GM18526 (cell line): ENCODE results near the gene CFHR3.
"Not testable (repeated sequence)": the region's sequence is repeated elsewhere in the genome, so short reads cannot be mapped to it uniquely, and the experiment has no call there.

ENCODE experiments used
- POLR2A ChIP-seq: IDR thresholded peaks from 3 replicates; pipeline ENCODE4 v1.6.1; 2011; ENCODE audit not compliant: insufficient read length; ENCODE audit errors: extremely low read depth

CFHR3 gene

DNA sequence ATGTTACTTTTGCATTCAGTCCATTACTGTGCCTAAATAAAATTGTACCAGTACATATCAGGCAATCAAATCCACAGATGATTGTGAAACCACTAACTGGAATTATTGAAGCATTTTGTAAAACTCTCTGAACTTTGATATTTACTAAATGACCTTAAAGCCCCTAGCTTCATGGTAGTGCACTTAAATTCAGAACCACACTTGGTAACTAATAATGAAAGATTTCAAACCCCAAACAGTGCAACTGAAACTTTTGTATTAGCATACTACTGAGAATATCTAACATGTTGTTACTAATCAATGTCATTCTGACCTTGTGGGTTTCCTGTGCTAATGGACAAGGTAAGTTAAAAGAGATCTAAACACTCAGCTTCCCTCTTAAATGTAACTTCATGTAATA, at the start of gene CFHR3:
Gene CFHR3, plus strand, starts transcription at position 238 of the 400 bp plus-strand sequence. Its CDS starts 47 bp downstream, at position 285.
- no peak for TF ChIP-seq POLR2A

DNA sequence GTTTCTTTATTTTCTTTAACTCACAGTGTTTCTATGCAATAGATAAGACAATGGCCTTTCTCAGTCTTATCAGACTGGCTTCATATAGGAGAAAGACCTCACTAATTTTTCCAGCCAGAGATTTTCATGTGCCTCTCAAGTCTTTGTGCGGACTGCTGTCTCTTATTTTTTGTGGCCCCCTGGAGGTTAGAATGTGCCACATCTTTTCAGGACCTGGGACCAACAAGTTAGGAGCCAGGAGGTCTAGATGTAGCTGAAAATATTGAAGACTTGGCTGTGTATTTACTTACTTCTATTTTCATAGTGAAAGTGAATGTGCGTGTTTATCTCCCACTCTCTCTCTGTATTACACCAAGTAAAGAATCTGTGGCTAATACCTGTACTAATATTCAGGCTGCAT, 42.1 kb upstream of the CFHR3 start:
- no peak for TF ChIP-seq POLR2A

DNA sequence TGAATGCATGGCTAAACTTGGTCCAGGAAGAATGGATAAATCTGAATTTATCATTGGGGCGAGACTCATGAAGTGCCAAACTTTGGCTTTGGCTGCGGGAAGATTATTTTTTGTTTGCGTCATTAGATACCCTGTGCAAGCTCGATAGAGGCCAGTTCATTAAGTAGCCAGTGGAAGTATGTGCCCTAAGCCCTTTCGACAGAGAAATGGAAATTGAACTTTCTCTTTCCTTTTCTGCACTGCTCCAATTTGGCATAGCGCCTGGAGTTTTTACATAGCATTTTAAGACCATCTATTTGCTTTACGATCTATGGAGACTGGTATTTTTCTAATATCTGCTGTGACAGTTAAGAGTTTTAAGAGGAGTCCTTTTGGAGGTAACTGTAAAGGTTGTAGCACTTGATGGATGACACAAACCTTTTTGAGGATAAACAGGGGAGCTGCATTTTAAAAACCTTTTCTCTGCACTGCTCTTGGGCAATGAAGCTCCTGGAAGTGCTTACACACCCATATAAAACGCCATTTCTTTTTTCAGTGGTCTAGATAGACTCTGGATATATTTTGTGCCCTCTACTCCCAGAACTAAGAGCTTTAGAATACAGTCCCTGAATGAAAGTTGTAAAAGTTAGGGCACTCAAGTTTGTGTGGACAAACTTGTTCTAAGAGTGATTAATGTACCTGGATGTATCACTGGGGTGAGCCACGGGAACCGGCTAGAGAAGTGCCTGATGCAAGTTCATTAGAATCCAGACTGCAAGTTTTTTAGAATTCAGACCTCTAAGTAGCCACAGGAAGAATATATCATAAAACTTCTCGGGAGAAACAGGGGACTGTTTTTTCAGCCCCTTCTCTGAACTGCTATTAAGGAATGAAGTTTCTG, 41.3 kb upstream of the CFHR3 start:
- no peak for TF ChIP-seq POLR2A

DNA sequence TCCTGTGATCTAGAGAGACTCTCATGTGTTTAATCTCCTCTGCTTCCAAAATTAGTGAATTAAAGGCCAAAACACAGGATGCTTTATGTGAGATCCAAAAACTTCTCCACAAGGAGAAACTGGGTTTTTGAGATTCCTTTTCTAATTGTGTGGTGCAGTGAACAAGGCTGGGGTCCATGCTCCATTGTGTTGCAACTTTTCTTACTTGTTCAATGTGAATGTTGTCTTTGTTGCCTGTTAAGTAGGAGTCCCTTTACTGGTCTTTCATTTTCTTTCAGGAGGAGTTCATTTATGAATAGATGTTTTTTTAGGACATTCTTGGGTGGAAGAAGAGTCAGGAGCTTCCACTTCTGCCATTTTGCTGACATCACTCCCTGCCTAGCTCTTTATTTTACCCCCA, 40.6 kb upstream of the CFHR3 start:
- no peak for TF ChIP-seq POLR2A

DNA sequence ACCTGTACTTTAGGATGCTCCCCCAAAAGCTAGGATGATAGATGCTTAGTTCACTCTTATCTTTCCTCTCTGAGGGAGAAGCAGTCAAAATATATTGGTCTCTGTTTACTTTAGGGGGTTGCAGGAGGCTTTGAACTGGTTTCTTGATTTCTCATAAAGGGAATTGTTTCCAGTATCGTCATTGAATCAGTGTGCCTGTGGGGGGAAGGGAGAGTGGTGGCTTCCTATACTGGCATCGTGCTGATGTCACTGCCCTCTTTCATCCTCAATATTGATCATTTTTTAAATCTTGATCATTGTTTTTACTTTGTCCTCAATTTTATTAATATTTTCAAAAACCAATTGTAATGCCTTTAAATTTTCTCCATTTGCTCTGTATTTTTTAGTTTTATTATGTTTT, 40.2 kb upstream of the CFHR3 start:
- TF ChIP-seq POLR2A: no peak

DNA sequence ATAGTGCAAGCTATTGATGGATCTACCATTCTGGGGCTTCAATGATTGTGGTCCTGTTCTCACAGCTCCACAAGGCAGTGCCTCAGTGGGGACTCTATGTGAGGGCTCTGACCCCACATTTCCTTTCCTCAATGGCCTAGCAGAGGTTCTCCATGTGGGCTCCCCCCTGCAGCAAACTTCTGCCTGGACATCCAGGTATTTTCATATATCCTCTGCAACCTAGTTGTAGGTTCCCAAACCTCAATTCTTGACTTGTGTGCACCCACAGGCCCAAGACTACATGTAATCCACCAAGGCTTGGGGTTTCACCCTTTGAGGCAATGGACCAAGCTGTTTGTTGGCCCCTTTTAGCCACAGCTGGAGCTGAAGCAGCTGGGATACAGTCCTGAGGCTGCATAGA, 35.9 kb upstream of the CFHR3 start:
- TF ChIP-seq POLR2A: no peak

DNA sequence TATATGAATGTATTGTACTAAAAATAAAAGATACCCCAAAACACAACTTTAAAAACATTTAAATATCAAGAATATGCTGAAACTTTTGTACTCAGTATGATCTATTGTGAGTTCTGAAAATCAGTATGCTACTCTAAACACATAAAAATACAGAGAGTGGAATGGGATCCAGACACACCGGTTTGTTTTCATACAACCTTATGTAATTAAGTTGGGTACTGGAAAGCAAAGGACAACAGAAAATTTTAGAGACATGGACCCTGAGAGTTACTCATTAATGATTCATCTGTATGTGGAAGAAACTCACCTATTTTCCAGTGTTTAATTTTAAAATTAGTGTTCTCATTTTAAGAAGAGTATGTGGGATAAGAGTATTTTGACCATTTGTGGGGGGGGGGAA, 927 bp upstream of the CFHR3 start:
- TF ChIP-seq POLR2A: no peak

DNA sequence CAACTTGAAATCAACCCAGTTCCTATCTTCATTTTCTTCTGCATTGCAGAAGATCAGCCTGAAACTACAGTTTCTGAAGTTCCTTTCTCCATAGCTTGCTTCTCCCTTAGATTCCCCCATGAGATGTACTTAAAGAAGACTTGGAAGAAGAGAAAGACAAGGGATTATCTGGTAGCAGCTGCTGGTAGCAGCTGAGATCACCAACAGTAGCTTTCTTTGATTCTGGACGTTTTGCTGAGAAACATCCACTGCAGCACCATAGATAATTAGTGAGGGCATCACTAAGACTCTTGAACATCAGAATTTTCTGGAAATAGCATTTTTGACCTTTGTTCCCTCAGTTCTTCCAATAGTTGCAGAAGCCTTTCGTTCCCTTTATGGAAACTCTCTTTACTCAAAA, 465 bp upstream of the CFHR3 start:
- TF ChIP-seq POLR2A: no peak

DNA sequence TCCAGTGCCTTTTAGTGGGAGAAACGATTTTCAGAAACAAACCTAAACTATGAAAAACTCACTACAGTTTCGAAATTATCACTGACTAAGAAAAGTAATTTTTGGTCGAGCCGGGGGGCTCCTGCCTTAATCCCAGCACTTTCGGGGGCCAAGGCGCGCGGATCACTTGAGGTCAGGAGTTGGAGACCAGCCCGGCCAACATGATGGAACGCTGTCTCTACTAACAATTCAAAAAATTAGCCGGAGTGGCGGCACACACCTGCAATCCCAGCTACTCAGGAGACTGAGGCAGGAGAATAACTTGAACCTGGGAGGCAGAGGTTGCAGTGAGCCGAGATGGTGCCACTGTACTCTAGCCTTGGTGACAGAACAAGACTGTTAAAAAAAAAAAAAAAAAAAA, 3.0 kb downstream of the CFHR3 start:
- TF ChIP-seq POLR2A: no peak

DNA sequence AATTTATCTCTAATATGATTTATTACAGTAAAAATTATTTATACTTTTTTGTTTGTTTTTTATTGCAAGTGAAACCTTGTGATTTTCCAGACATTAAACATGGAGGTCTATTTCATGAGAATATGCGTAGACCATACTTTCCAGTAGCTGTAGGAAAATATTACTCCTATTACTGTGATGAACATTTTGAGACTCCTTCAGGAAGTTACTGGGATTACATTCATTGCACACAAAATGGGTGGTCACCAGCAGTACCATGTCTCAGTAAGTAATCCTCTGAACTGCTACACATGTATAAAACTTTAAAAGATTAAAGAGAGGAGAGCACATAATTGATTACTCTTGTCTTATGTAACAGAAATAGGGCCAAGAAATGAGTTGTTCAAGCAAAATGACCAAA, 4.5 kb downstream of the CFHR3 start:
- TF ChIP-seq POLR2A: no peak

DNA sequence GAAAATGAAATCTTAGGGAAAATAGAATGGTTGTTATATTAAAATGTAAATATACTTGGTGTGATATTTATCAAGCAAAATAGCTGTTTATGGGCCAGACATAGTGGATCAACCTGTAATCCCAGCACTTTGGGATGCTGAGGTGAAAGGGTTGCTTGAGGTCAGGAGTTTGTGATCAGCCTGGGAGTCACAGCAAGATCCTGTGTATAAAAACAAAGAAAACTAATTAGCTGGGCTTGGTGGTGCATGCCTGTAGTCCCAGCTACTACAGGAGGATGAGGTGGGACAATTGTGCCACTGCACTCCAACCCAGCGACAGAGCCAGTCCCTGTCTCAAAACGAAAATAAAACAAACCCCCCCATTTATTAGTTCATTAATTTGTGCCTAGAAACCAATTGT, 23.3 kb downstream of the CFHR3 start:
- no peak for TF ChIP-seq POLR2A

DNA sequence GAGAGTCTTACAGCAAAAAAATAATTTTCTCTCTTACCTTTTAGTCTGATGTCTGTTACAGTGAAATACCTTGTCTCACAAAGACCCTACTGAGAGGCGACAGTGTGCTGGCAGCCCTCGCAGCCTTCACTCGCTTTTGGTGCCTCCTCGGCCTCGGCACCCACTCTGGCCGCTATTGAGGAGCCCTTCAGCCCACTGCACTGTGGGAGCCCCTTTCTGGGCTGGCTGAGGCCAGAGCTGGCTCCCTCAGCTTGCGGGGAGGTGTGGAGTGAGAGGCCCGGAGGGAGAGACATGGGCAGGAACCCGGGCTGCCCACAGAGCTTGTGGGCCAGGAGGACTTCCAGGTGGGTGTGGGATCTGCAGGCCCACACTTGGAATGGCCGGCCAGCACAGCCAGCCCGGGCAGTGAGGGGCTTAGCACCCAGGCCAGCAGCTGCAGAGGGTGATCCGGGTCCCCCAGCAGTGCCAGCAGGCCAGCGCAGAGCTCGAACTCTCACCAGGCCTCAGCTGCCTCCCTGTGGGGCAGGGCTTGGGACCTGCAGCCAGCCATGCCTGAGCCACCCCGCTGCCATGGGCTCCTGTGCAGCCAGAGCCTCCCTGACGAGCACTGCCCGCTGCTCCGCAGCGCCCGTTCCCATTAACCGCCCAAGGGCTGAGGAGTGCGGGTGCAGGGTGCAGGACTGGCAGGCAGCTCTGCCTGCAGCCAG, 34.0 kb downstream of the CFHR3 start:
- no peak for TF ChIP-seq POLR2A

DNA sequence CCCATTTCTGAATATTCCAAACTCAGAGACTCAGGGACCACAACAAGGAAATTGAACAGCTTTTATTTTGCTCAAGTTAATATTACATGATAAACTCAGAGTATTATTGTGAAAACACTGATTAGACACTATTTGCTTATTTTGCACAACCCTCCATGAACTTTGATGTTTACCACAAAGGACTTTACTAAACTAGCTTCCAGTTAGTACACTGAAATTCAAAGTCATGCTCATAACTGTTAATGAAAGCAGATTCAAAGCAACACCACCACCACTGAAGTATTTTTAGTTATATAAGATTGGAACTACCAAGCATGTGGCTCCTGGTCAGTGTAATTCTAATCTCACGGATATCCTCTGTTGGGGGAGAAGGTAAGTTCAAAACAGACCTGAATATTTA, 44.9 kb downstream of the CFHR3 start, which contains the start of gene CFHR1:
Gene CFHR1, plus strand, starts transcription at position 201 of the 400 bp plus-strand sequence. Its CDS starts 114 bp downstream, at position 315.
- TF ChIP-seq POLR2A: not testable (repeated sequence)
